WTC11 (cell line): Measurements from ENCODE around the gene GALK2. TPM values are rescaled to one million over a fixed set of nuclear protein-coding genes. Genes with fewer than 3 reads are reported as not detected.
"Not testable (repeated sequence)": the region's sequence is repeated elsewhere in the genome, so short reads cannot be mapped to it uniquely, and the experiment has no call there.

Source experiments
- ATAC-seq: fragments of 200-7000 bp; cut with Tn5 transposase; 2 replicates; pipeline ENCODE4 v1.10.0; 2021; ENCODE audit warnings: mild to moderate bottlenecking, moderate library complexity
- CTCF ChIA-PET: fragments of 300-600 bp; sonication (Branson Sonifier 250); formaldehyde crosslinking; loops from one replicate; lab custom pipeline; 2021; ENCODE audit warnings: antibody characterized with exemption; lab: Charles Lee
- POLR2A ChIA-PET: fragments of 350-600 bp; sonication (Branson Sonifier 250); formaldehyde crosslinking; loops from one replicate; lab custom pipeline; 2021; ENCODE audit warnings: antibody characterized with exemption; lab: Charles Lee
- DNase-seq: peaks from one replicate; pipeline ENCODE4 v3.0.0; 2021; ENCODE audit warnings: low spot score
- H3K27ac Mint-ChIP-seq: 2 replicates; pipeline ENCODE4 v1.8.0; 2021; ENCODE audit warnings: mixed read lengths
- H3K27me3 Mint-ChIP-seq: 2 replicates; pipeline ENCODE4 v1.8.0; 2021; ENCODE audit warnings: low read depth, mild to moderate bottlenecking, moderate library complexity, mixed read lengths
- H3K36me3 Mint-ChIP-seq: 2 replicates; pipeline ENCODE4 v1.8.0; 2021; ENCODE audit warnings: mixed read lengths
- H3K4me1 Mint-ChIP-seq: 2 replicates; pipeline ENCODE4 v1.8.0; 2022; ENCODE audit warnings: mixed read lengths
- H3K4me3 Mint-ChIP-seq: 2 replicates; pipeline ENCODE4 v1.8.0; 2021; ENCODE audit warnings: mild to moderate bottlenecking, moderate library complexity, mixed read lengths
- H3K9me3 Mint-ChIP-seq: 2 replicates; pipeline ENCODE4 v1.8.0; 2021; ENCODE audit warnings: mixed read lengths
- AR ChIP-seq: fragments of 250-450 bp; sonication (Bioruptor Pico); IDR thresholded peaks from 2 replicates; pipeline ENCODE4 v1.9.0; 2021; ENCODE audit warnings: mild to moderate bottlenecking
- ATF2 ChIP-seq: sonication (generic); formaldehyde crosslinking; IDR thresholded peaks from 2 replicates; pipeline ENCODE4 v1.8.1; 2022; ENCODE audit warnings: low read depth, missing genetic modification reagents, borderline replicate concordance
- E2F5 ChIP-seq: sonication (generic); formaldehyde crosslinking; IDR thresholded peaks from 2 replicates; pipeline ENCODE4 v1.8.1; 2022; ENCODE audit warnings: mild to moderate bottlenecking, moderate library complexity, missing genetic modification reagents
- FOXK1 ChIP-seq: sonication (generic); formaldehyde crosslinking; IDR thresholded peaks from 2 replicates; pipeline ENCODE4 v1.8.0; 2022; ENCODE audit warnings: mild to moderate bottlenecking, moderate library complexity, missing genetic modification reagents
- FOXP1 ChIP-seq: sonication (generic); formaldehyde crosslinking; IDR thresholded peaks from 2 replicates; pipeline ENCODE4 v1.8.0; 2022; ENCODE audit warnings: missing genetic modification reagents, mild to moderate bottlenecking, moderate library complexity, borderline replicate concordance
- FOXP4 ChIP-seq: sonication (generic); formaldehyde crosslinking; IDR thresholded peaks from 2 replicates; pipeline ENCODE4 v1.8.0; 2022; ENCODE audit warnings: mild to moderate bottlenecking, missing genetic modification reagents
- MAX ChIP-seq: sonication (generic); formaldehyde crosslinking; IDR thresholded peaks from 2 replicates; pipeline ENCODE4 v1.8.0; 2022; ENCODE audit warnings: mild to moderate bottlenecking, missing genetic modification reagents
- NFE2L1 ChIP-seq: sonication (generic); formaldehyde crosslinking; IDR thresholded peaks from 2 replicates; pipeline ENCODE4 v1.8.1; 2023; ENCODE audit warnings: missing genetic modification reagents
- NR2C2 ChIP-seq: sonication (generic); formaldehyde crosslinking; IDR thresholded peaks from 2 replicates; pipeline ENCODE4 v1.8.0; 2022; ENCODE audit warnings: mild to moderate bottlenecking, missing genetic modification reagents
- TP53 ChIP-seq: sonication (generic); formaldehyde crosslinking; IDR thresholded peaks from 2 replicates; pipeline ENCODE4 v1.8.1; 2023; ENCODE audit warnings: mild to moderate bottlenecking, missing genetic modification reagents
- USF1 ChIP-seq: sonication (generic); formaldehyde crosslinking; IDR thresholded peaks from 2 replicates; pipeline ENCODE4 v1.8.0; 2022; ENCODE audit warnings: mild to moderate bottlenecking, missing genetic modification reagents
- USF2 ChIP-seq: sonication (generic); formaldehyde crosslinking; IDR thresholded peaks from 2 replicates; pipeline ENCODE4 v1.8.1; 2023; ENCODE audit warnings: mild to moderate bottlenecking, missing genetic modification reagents, moderate library complexity
- ZNF281 ChIP-seq: sonication (generic); formaldehyde crosslinking; IDR thresholded peaks from 2 replicates; pipeline ENCODE4 v1.8.0; 2023; ENCODE audit warnings: mild to moderate bottlenecking, missing genetic modification reagents
- ZNF396 ChIP-seq: fragments of 250-450 bp; sonication (Bioruptor Pico); IDR thresholded peaks from 2 replicates; pipeline ENCODE4 v1.8.0; 2021; ENCODE audit warnings: mild to moderate bottlenecking, moderate library complexity, borderline replicate concordance
- ZNF416 ChIP-seq: fragments of 250-450 bp; sonication (Bioruptor Pico); IDR thresholded peaks from 2 replicates; pipeline ENCODE4 v1.9.0; 2021; ENCODE audit warnings: mild to moderate bottlenecking, inconsistent platforms
- ZNF512 ChIP-seq: sonication (generic); formaldehyde crosslinking; IDR thresholded peaks from 2 replicates; pipeline ENCODE4 v1.8.1; 2022; ENCODE audit warnings: missing genetic modification reagents, borderline replicate concordance
- total RNA-seq: library from RNA; stranded (reverse); gene quantifications from 3 replicates; pipeline ENCODE4 v1.2.3, GENCODE V29; 2021

The GALK2 gene
- total RNA-seq, 1 experiment from 2014 or later: 16.9 TPM

GRCh38 chr15:49182128-49182527 lies 12.1 kb downstream of the GALK2 start:
- H3K9me3 Mint-ChIP-seq: peaks cover 10% of the 10 kb centered on the region
- H3K27me3 Mint-ChIP-seq: no peaks in the 10 kb centered on the region
- peaks cover 4% of the 10 kb centered on the region; the same call in 1 of the 2 replicates for H3K36me3 Mint-ChIP-seq
- ChIA-PET CTCF (no interaction called here), POLR2A (no interaction called here)
- TF ChIP-seq NR2C2 (CRISPR knock-in tag) (no peak), TP53 (CRISPR knock-in tag) (no peak), ZNF396 (CRISPR knock-in tag) (no peak)
- H3K4me3 Mint-ChIP-seq: no peak overlapping the region
- peaks cover 21% of the 10 kb centered on the region for H3K4me1 Mint-ChIP-seq
- no peak overlapping the region for H3K27ac Mint-ChIP-seq
- ATAC-seq (no peak), DNase-seq (no peak)

- H3K36me3 Mint-ChIP-seq, H3K27ac Mint-ChIP-seq, CTCF ChIA-PET, DNase-seq, H3K4me3 Mint-ChIP-seq, H3K27me3 Mint-ChIP-seq, ATAC-seq: not testable (repeated sequence)
- POLR2A ChIA-PET: interaction anchor here (0.8 kb wide), 1 partner anchor 14 kb away, joined by 3 read pairs; the partner anchor contains the start of gene GALK2
- H3K4me1 Mint-ChIP-seq: peaks cover 34% of the 10 kb centered on the region
- peaks cover 10% of the 10 kb centered on the region for H3K9me3 Mint-ChIP-seq
Measured at GRCh38 chr15:49183741-49184140, 13.7 kb downstream of the GALK2 start.

GRCh38 chr15:49185473-49185872 lies 15.4 kb downstream of the GALK2 start:
- TF ChIP-seq E2F5 (CRISPR knock-in tag) (no peak), ZNF281 (no peak), NFE2L1 (CRISPR knock-in tag) (no peak), MAX (CRISPR knock-in tag) (no peak), USF1 (CRISPR knock-in tag) (no peak), ATF2 (no peak), AR (CRISPR knock-in tag) (no peak), USF2 (no peak), ZNF512 (CRISPR knock-in tag) (no peak), FOXP4 (CRISPR knock-in tag) (no peak), ZNF416 (CRISPR knock-in tag) (no peak), FOXK1 (no peak), FOXP1 (CRISPR knock-in tag) (no peak)
- TF ChIP-seq, all 79 proteins: peak for 0
- Mint-ChIP-seq H3K27me3 (no peaks in the 10 kb centered on the region), H3K4me1 (peaks cover 38% of the 10 kb centered on the region), H3K36me3 (0 out of 2 replicates have a peak, but pooled peaks cover 4% of the 10 kb centered on the region), H3K9me3 (peaks cover 10% of the 10 kb centered on the region), H3K27ac (no peak overlapping the region), H3K4me3 (no peak overlapping the region)
- DNase-seq (no peak), ATAC-seq (no peak)
- CTCF ChIA-PET: no interaction called here
- POLR2A ChIA-PET: no interaction called here
